GM13977 (cell line): ENCODE results near the gene C2CD2.

Experiments
- DNase-seq: peaks from one replicate; pipeline ENCODE4 v3.0.0; 2012; ENCODE audit warnings: low spot score
- CTCF ChIP-seq: IDR thresholded peaks from 2 replicates; pipeline ENCODE4 v1.5.1; 2012; ENCODE audit warnings: mild to moderate bottlenecking, control low read depth; ENCODE audit not compliant: insufficient read depth; ENCODE audit errors: extremely low read depth, missing control alignments
- in situ Hi-C: fragments of 300-500 bp; cut with MboI; formaldehyde crosslinking; loops from one replicate; pipeline ENCODE4 v1.12.0; 2022; ENCODE audit warnings: low sequenced_read_pairs, low pct_unique_long_range_greater_than_20kb, mixed read lengths, inconsistent platforms; ENCODE audit not compliant: unreplicated experiment

Gene C2CD2

GRCh38 chr21:41985662-41986416, 32.0 kb upstream of the C2CD2 start:
- in situ Hi-C loops = no loop called here
- no peak for DNase-seq
- TF ChIP-seq CTCF = no peak

- in situ Hi-C loops = no loop called here
- no peak for DNase-seq
- TF ChIP-seq CTCF = no peak
Observed at GRCh38 chr21:41983229-41983628, 29.4 kb upstream of the C2CD2 start.

GRCh38 chr21:41980561-41980960, 26.7 kb upstream of the C2CD2 start:
- DNase-seq = no peak
- in situ Hi-C loops = no loop called here
- no peak for TF ChIP-seq CTCF

DNA sequence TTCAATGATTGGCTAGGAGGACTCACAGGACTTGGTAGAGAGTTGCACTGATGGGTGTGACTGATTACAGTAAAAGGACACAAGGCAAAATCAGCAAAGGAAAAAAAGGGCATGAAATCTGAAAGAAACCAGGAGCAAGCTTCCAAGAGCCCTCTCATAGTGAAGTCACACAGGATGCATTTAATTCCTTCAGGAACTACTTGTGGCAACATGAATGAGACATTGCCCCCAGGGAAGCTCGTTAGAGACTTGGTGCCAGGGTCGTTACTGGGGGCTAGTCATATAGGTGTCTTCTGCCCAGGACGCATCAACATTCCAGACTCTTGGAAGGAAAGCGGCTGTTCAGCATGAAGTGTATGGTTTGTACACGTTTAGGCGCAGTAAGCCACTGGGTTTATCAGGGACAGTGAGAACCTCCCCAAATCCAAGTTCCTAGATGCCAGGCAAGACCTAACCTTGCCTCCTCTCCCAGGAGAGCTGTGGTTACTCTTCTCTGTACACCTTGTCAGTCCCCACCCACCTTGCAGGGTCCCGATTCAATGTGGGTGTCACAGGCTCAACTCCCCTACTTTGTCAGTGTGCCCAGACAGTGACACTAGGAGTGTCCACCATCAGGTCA, 26.0 kb upstream of the C2CD2 start:
- in situ Hi-C loops = no loop called here
- no peak for TF ChIP-seq CTCF
- no peak for DNase-seq

DNA sequence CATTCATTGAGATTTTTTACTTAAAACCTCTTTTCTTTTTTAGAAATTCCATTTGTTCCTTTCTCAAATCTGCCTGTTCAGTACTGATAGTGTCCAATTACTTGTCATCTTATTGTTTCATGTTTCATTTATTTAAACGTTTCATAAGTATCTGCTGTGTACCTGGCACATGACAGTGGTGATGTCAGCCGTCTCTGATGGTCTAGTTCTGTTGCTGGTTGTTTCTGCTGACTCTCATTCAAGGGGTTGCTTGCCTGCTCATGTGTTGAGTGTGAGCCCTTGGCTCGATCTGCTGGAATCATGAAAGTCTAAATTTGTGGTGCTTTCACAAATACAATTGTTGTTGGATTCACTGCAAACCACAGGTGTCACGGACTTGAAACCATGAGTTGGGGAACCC, 25.5 kb upstream of the C2CD2 start:
- no peak for DNase-seq
- in situ Hi-C loops = no loop called here
- TF ChIP-seq CTCF = no peak

- in situ Hi-C loops = no loop called here
- no peak for TF ChIP-seq CTCF
- DNase-seq = no peak
Observed at GRCh38 chr21:41977034-41977950, 23.5 kb upstream of the C2CD2 start.
